Lower leg skin (tissue), 4 donors: ENCODE data around the gene EGFLAM. TPM values are rescaled to one million over a fixed set of nuclear protein-coding genes. Genes with fewer than 3 reads are reported as not detected.

Experiments
- DNase-seq, 2 donors: peaks; one replicate each; pipeline ENCODE4 v3.0.0-alpha.2; 2019; ENCODE audit warnings: low spot score in 2 of 2
- H3K4me3 ChIP-seq: fragments of 200-600 bp; sonication (generic); 2 replicates; pipeline ENCODE4 v1.5.1; 2017; ENCODE audit warnings: mild to moderate bottlenecking, low read depth; ENCODE audit not compliant: poor library complexity, severe bottlenecking
- POLR2A ChIP-seq, 2 donors: fragments of 450-650 bp; IDR thresholded peaks; one replicate each; pipeline ENCODE4 v1.6.1; 2016 to 2017; ENCODE audit warnings: antibody characterized with exemption in 2 of 2, mild to moderate bottlenecking in 1 of 2, moderate library complexity in 1 of 2
- WGBS, 2 donors: methylation state at CpG; one replicate each; pipeline ENCODE4 v1.1.5; 2018; 5-methylcytosine and 5-hydroxymethylcytosine counted together
- intact Hi-C: fragments of 100-400 bp; cut with DNase I; formaldehyde crosslinking; loops from one replicate; pipeline ENCODE4 v1.15.0; 2023; ENCODE audit warnings: low total_unique reads
- total RNA-seq, 4 donors: library from RNA; depleted of rRNA; stranded (reverse); fragments of >200 nt; gene quantifications; one replicate each; pipeline ENCODE4 v1.1.0, GENCODE V29; 2016
- TF ChIP-seq, protein P1 (sequence below), 3 donors: fragments of 450-650 bp; IDR thresholded peaks; one replicate each; pipeline ENCODE4 v1.5.1; 2016; ENCODE audit warnings: antibody characterized with exemption in 3 of 3, mild to moderate bottlenecking in 3 of 3, moderate library complexity in 2 of 3

The EGFLAM gene
- total RNA-seq, 4 donors from 2014 or later, result 0.72 to 4.4 (median 2.7) TPM

DNA sequence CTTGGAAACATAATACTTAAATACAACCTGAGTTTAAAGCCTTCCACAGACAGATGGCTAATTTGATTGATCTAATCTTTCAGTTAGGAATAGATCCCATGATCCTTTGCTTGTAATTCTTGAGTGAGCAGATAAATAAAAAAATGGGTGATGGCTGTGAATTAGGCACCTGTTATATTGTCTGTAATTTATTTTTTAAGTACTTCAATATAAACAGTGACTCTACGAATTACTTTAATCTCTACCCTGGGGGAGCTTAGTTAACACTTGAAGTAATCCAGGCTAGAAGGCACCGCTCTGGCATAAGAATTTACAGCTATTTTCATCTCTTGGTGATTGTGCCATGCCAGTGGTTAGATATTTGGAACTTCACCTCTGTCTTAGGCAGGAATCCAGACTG, 9.0 kb downstream of the EGFLAM start:
- 41 to 54% methylated on average over 2 of the region's 2 CpGs for WGBS, 2 donors
- TF ChIP-seq POLR2A (IDR thresholded peaks at IDR 0.05), result no peak
- TF ChIP-seq, protein P1, sequence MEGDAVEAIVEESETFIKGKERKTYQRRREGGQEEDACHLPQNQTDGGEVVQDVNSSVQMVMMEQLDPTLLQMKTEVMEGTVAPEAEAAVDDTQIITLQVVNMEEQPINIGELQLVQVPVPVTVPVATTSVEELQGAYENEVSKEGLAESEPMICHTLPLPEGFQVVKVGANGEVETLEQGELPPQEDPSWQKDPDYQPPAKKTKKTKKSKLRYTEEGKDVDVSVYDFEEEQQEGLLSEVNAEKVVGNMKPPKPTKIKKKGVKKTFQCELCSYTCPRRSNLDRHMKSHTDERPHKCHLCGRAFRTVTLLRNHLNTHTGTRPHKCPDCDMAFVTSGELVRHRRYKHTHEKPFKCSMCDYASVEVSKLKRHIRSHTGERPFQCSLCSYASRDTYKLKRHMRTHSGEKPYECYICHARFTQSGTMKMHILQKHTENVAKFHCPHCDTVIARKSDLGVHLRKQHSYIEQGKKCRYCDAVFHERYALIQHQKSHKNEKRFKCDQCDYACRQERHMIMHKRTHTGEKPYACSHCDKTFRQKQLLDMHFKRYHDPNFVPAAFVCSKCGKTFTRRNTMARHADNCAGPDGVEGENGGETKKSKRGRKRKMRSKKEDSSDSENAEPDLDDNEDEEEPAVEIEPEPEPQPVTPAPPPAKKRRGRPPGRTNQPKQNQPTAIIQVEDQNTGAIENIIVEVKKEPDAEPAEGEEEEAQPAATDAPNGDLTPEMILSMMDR (IDR thresholded peaks at IDR 0.05), result no peak
- intact Hi-C loops, result no loop called here
- no peak for DNase-seq
- H3K4me3 ChIP-seq, result no peak overlapping the region

DNA sequence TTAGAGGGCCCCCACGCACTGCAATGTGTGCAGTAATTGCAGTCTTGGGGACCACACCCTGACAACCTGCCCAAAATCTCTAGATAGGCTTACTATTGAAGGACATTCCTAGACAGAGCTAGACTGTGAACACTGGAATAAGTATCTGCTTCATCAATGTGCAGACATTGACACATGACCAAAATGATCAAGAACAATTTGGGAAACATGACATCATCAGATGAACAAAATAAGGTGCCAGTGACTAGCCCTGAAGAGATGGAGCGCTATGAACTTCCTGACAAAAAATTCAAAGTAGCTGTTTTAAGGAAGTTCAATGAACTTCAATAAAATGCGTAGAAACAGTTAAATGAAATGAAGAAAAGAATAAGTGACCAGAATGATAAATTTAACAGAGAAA, 15.3 kb downstream of the EGFLAM start:
- 80 to 100% methylated on average over 3 of the region's 3 CpGs for WGBS, 2 donors
- no peak for DNase-seq
- no peak overlapping the region for H3K4me3 ChIP-seq
- TF ChIP-seq, protein P1 (IDR thresholded peaks at IDR 0.05), result no peak
- TF ChIP-seq POLR2A (IDR thresholded peaks at IDR 0.05), result no peak
- intact Hi-C loops, result no loop called here

- intact Hi-C loops, result no loop called here
- WGBS, 2 donors, result 72 to 84% methylated on average over 1 of the region's 1 CpG
- DNase-seq, result no peak
- TF ChIP-seq, protein P1 (IDR thresholded peaks at IDR 0.05), result no peak
- no peak for TF ChIP-seq POLR2A (IDR thresholded peaks at IDR 0.05)
- H3K4me3 ChIP-seq, result no peak overlapping the region
These were observed 16.0 kb downstream of the EGFLAM start for GRCh38 chr5:38274370-38274769.

DNA sequence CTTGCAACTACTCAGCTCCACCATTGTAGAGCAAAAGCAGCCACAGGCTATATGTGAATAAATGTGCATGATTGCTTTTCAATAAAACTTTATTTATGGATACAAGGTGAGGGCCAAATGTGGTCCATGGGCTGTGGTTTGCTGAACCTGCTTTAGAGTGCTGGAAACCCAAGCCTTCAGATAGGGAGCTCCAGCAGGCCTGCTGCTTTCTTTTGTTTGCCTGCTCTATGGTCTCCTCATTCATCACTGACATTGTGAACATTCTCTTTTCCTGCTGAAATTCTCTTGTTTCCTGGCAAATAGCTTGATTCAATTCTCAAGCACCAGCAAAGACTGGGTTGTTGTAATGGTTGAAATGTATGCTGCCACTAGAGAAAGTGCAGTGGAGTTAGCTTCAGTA, 26.0 kb downstream of the EGFLAM start:
- TF ChIP-seq POLR2A (IDR thresholded peaks at IDR 0.05), result no peak
- TF ChIP-seq, protein P1 (IDR thresholded peaks at IDR 0.05), result no peak
- no peak for DNase-seq
- H3K4me3 ChIP-seq, result no peak overlapping the region
- intact Hi-C loops, result no loop called here

- TF ChIP-seq, protein P1 (IDR thresholded peaks at IDR 0.05), result no peak
- TF ChIP-seq POLR2A (IDR thresholded peaks at IDR 0.05), result no peak
- H3K4me3 ChIP-seq, result no peak overlapping the region
- WGBS, 2 donors, result 68 to 77% methylated on average over 2 of the region's 2 CpGs
- intact Hi-C loops, result no loop called here
- DNase-seq, result no peak
These were observed 26.9 kb downstream of the EGFLAM start for GRCh38 chr5:38285226-38285625.

DNA sequence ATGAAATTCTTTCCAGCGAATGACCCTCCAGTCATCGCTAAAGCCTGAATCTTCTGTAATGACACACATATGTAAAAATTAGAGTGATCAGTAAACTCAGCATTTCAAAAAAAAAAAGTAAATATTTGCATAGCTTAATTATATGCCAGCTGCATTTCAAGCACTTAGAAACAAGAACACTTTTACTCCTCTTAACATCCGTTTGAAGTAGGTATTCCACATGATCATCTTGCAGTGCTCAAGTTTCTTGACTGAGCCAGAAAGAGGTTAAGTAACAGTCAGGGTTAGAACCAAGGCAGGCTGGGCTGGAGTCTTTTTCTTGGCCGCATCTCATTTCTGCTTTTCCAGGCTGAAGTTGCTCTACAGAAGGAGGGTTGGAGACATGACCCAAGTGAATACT, 27.6 kb downstream of the EGFLAM start:
- intact Hi-C loops, result no loop called here
- H3K4me3 ChIP-seq, result no peak overlapping the region
- WGBS, 2 donors, result 85 to 88% methylated on average over 4 of the region's 4 CpGs
- no peak for DNase-seq
- TF ChIP-seq POLR2A (IDR thresholded peaks at IDR 0.05), result no peak
- TF ChIP-seq, protein P1 (IDR thresholded peaks at IDR 0.05), result no peak
